ENCODE data around the gene RNF130. TPM values are rescaled to one million over a fixed set of nuclear protein-coding genes. Genes with fewer than 3 reads are reported as not detected.

The RNF130 gene
- total RNA-seq, 1 donor from 2014 or later, result 183 TPM

- peak; percentile 47 for DNase-seq (ENCODE audit: low spot score)
- Mint-ChIP-seq H3K36me3 (peaks cover 32% of the 10 kb centered on the region), H3K9me3 (peaks cover 42% of the 10 kb centered on the region), H3K4me1 (peaks cover 32% of the 10 kb centered on the region), H3K27me3 (ENCODE audit: insufficient read depth, low read depth) (peaks cover 9% of the 10 kb centered on the region), H3K27ac (peak overlapping the region; percentile 10), H3K4me3 (peak overlapping the region; percentile 99)
- peak overlapping the region; percentile 86 for H3K4me3 ChIP-seq
- TF ChIP-seq CTCF (IDR thresholded peaks at IDR 0.05), result no peak
- H3K79me2 ChIP-seq (ENCODE audit: low read depth), result peaks cover 85% of the 10 kb centered on the region
- H3K4me2 ChIP-seq, result peak overlapping the region; percentile 88
- H2AFZ ChIP-seq (replicated peaks), result no peak overlapping the region
- H3K27me3 ChIP-seq, result peaks cover 10% of the 10 kb centered on the region
- peaks cover 79% of the 10 kb centered on the region for H4K20me1 ChIP-seq (ENCODE audit: low read depth)
- peaks cover 8% of the 10 kb centered on the region for H3K9me3 ChIP-seq (ENCODE audit: low read depth)
- H3K4me1 ChIP-seq, result peaks cover 25% of the 10 kb centered on the region
- peak overlapping the region; percentile 46 for H3K27ac ChIP-seq
- H3K36me3 ChIP-seq, result peaks cover 9% of the 10 kb centered on the region
- peaks cover 26% of the 10 kb centered on the region for H3F3A ChIP-seq (ENCODE audit: low read depth)
- H3K9ac ChIP-seq, result peak overlapping the region; percentile 39
Observed at GRCh38 chr5:180067986-180068385, 3.6 kb downstream of the RNF130 start.

- Mint-ChIP-seq H3K9me3 (peaks cover 83% of the 10 kb centered on the region), H3K4me3 (no peak overlapping the region), H3K36me3 (peaks cover 78% of the 10 kb centered on the region), H3K27ac (no peak overlapping the region), H3K27me3 (ENCODE audit: insufficient read depth, low read depth) (no peaks in the 10 kb centered on the region), H3K4me1 (no peaks in the 10 kb centered on the region)
- peaks cover 37% of the 10 kb centered on the region for H3K4me1 ChIP-seq
- no peak overlapping the region for H2AFZ ChIP-seq (replicated peaks)
- peak overlapping the region; percentile 25 for H3K4me2 ChIP-seq
- H3K4me3 ChIP-seq, result no peak overlapping the region
- H3K9ac ChIP-seq, result no peak overlapping the region
- H3K9me3 ChIP-seq (ENCODE audit: low read depth), result no peaks in the 10 kb centered on the region
- H3K27me3 ChIP-seq, result no peaks in the 10 kb centered on the region
- no peak for TF ChIP-seq EZH2 (IDR thresholded peaks at IDR 0.05)
- TF ChIP-seq CTCF (IDR thresholded peaks at IDR 0.05), result no peak
- no peak for TF ChIP-seq EZH2phosphoT487 (IDR thresholded peaks at IDR 0.05)
- DNase-seq (ENCODE audit: low spot score), result no peak
- H3K79me2 ChIP-seq (ENCODE audit: low read depth), result peaks cover 100% of the 10 kb centered on the region
- H3K36me3 ChIP-seq, result peaks cover 2% of the 10 kb centered on the region
- peaks cover 100% of the 10 kb centered on the region for H4K20me1 ChIP-seq (ENCODE audit: low read depth)
- peaks cover 20% of the 10 kb centered on the region for H3F3A ChIP-seq (ENCODE audit: low read depth)
- H3K27ac ChIP-seq, result no peak overlapping the region
Observed at GRCh38 chr5:180060192-180060591, 11.4 kb downstream of the RNF130 start.

GRCh38 chr5:180059326-180059725 lies 12.2 kb downstream of the RNF130 start:
- Histone ChIP-seq H3K36me3 (no peaks in the 10 kb centered on the region), H3K9ac (no peak overlapping the region), H3K4me2 (peak overlapping the region; percentile 25), H3K9me3 (ENCODE audit: low read depth) (no peaks in the 10 kb centered on the region), H4K20me1 (ENCODE audit: low read depth) (peaks cover 100% of the 10 kb centered on the region), H2AFZ (replicated peaks) (no peak overlapping the region), H3K4me3 (no peak overlapping the region), H3F3A (ENCODE audit: low read depth) (peaks cover 26% of the 10 kb centered on the region), H3K4me1 (peaks cover 45% of the 10 kb centered on the region), H3K27ac (no peak overlapping the region), H3K79me2 (ENCODE audit: low read depth) (peaks cover 100% of the 10 kb centered on the region), H3K27me3 (no peaks in the 10 kb centered on the region)
- no peak overlapping the region for H3K4me3 Mint-ChIP-seq
- no peak overlapping the region for H3K27ac Mint-ChIP-seq
- no peak for TF ChIP-seq EZH2phosphoT487 (IDR thresholded peaks at IDR 0.05)
- no peak for TF ChIP-seq CTCF (IDR thresholded peaks at IDR 0.05)
- TF ChIP-seq EZH2 (IDR thresholded peaks at IDR 0.05), result no peak
- no peaks in the 10 kb centered on the region for H3K27me3 Mint-ChIP-seq (ENCODE audit: insufficient read depth, low read depth)
- H3K36me3 Mint-ChIP-seq, result peaks cover 75% of the 10 kb centered on the region
- no peak for DNase-seq (ENCODE audit: low spot score)
- no peaks in the 10 kb centered on the region for H3K4me1 Mint-ChIP-seq
- peaks cover 82% of the 10 kb centered on the region for H3K9me3 Mint-ChIP-seq
